GM18520 (cell line): ENCODE results near the gene CLDN34.

ENCODE experiments used
- ATAC-seq: cut with Tn5 transposase; IDR thresholded peaks from one replicate; pipeline ENCODE4 v1.9.1; 2021; ENCODE audit not compliant: unreplicated experiment

Gene CLDN34

GRCh38 chrX:10015723-10016518, 48.8 kb downstream of the CLDN34 start:
- ATAC-seq, result no peak

DNA sequence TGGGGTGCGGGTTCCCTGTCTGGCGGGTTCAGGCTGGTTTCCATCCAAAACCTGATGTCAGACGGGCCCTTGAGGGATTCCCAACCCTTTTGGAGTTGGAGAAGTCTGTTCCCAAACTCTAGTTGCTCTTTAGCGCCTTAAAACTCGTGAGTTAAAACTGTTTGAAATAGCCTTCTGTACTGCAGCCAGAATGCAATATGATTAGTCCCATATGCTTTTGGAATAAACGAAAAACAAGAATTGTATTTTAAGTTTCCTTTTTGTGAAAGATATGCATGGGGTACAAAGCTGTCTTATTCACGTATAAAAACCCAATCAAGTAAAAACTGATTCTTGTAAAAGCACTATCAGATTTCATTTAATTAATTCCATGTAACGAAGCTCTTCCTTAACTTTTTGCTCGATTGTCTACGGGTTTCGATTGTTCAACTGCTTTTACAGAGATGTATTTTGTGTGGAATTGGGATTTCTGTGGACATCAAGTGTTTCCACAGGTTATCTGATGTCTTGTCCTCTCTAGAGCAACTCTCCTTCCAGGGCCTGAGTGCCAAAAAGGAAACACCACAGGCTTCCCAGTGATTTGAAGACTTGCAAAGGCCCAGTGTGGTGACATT, 49.5 kb downstream of the CLDN34 start:
- ATAC-seq, result no peak

DNA sequence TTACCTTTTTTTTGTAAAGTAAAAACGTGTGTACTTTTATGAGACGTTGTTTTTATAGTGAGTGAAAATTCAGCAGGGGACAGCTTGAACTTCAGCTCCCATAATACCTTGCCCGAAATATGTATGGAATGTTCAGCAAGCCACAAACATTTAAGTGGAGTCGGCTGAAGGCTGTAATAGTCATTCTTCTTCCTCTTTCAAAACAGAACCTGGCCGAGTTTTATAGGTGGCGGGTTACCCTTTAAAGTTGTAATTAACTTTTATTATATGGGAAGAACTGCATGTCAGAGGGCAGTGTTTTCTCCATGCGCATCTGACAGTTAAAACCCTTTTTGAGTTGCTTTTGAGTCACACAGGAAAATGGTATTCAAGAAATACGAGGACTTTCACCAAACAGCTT, 50.7 kb downstream of the CLDN34 start:
- ATAC-seq, result no peak
